H9 (cell line): ENCODE measurements around the gene DNAAF6. TPM values are rescaled to one million over a fixed set of nuclear protein-coding genes. Genes with fewer than 3 reads are reported as not detected.

Experiments used
- DNase-seq: peaks from one replicate; pipeline ENCODE4 v3.0.0-alpha.2; 2017
- H2AFZ ChIP-seq: one replicate; pipeline ENCODE4 v1.6.1; 2013; ENCODE audit warnings: mild to moderate bottlenecking, low read length, control low read depth, moderate library complexity
- H2AK5ac ChIP-seq: 2 replicates; pipeline ENCODE4 v1.6.1; 2013; ENCODE audit warnings: low read length, control low read depth, mixed read lengths; ENCODE audit not compliant: insufficient read length
- H2BK120ac ChIP-seq: one replicate; pipeline ENCODE4 v1.6.1; 2013; ENCODE audit warnings: low read depth, mild to moderate bottlenecking, low read length, control low read depth, inconsistent platforms; ENCODE audit not compliant: poor library complexity, severe bottlenecking
- H2BK12ac ChIP-seq: 2 replicates; pipeline ENCODE4 v1.6.1; 2013; ENCODE audit warnings: low read length, control low read depth, mixed read lengths, low read depth; ENCODE audit not compliant: insufficient read length
- H2BK15ac ChIP-seq: 2 replicates; pipeline ENCODE4 v1.6.1; 2013; ENCODE audit warnings: low read depth, low read length, control low read depth
- H2BK20ac ChIP-seq: one replicate; pipeline ENCODE4 v1.6.1; 2013; ENCODE audit warnings: low read depth, mild to moderate bottlenecking, low read length, control low read depth, inconsistent platforms; ENCODE audit not compliant: poor library complexity, severe bottlenecking
- H2BK5ac ChIP-seq: 2 replicates; pipeline ENCODE4 v1.6.1; 2013; ENCODE audit warnings: low read length, control low read depth, mixed read lengths; ENCODE audit not compliant: insufficient read length
- H3K14ac ChIP-seq: 2 replicates; pipeline ENCODE4 v1.6.1; 2013; ENCODE audit warnings: low read length, control low read depth; ENCODE audit not compliant: insufficient read depth
- H3K18ac ChIP-seq: 2 replicates; pipeline ENCODE4 v1.6.1; 2013; ENCODE audit warnings: low read depth, mild to moderate bottlenecking, mixed read lengths, low read length, control low read depth; ENCODE audit not compliant: insufficient read length
- H3K23ac ChIP-seq: 2 replicates; pipeline ENCODE4 v1.6.1; 2013; ENCODE audit warnings: low read length, control low read depth, mixed read lengths, low read depth; ENCODE audit not compliant: insufficient read length
- H3K23me2 ChIP-seq: 2 replicates; pipeline ENCODE4 v1.6.1; 2013; ENCODE audit warnings: low read depth, mild to moderate bottlenecking, mixed read lengths, low read length, control low read depth; ENCODE audit not compliant: insufficient read length, poor library complexity, severe bottlenecking
- H3K27ac ChIP-seq: 2 replicates; pipeline ENCODE4 v1.5.1; 2013; ENCODE audit warnings: low read length, control low read depth, mixed read lengths, low read depth; ENCODE audit not compliant: insufficient read length
- H3K27me3 ChIP-seq: 2 replicates; pipeline ENCODE4 v1.6.1; 2013; ENCODE audit warnings: low read length, control low read depth, inconsistent platforms; ENCODE audit not compliant: insufficient read depth
- H3K4ac ChIP-seq: 2 replicates; pipeline ENCODE4 v1.6.1; 2013; ENCODE audit warnings: low read depth, mild to moderate bottlenecking, control low read depth, inconsistent platforms, low read length, moderate library complexity
- H3K4me1 ChIP-seq: 2 replicates; pipeline ENCODE4 v1.6.1; 2013; ENCODE audit warnings: low read length, control low read depth, inconsistent platforms; ENCODE audit not compliant: insufficient read depth
- H3K4me2 ChIP-seq: 2 replicates; pipeline ENCODE4 v1.6.1; 2013; ENCODE audit warnings: low read length, control low read depth, mixed read lengths; ENCODE audit not compliant: insufficient read length, insufficient read depth
- H3K56ac ChIP-seq: 2 replicates; pipeline ENCODE4 v1.6.1; 2013; ENCODE audit warnings: low read depth, mild to moderate bottlenecking, mixed read lengths, low read length, control low read depth; ENCODE audit not compliant: insufficient read length
- H3K79me1 ChIP-seq: 2 replicates; pipeline ENCODE4 v1.6.1; 2013; ENCODE audit warnings: low read depth, mild to moderate bottlenecking, moderate library complexity, low read length, control low read depth, inconsistent platforms; ENCODE audit not compliant: insufficient read depth, poor library complexity, severe bottlenecking
- H3K79me2 ChIP-seq: 2 replicates; pipeline ENCODE4 v1.6.1; 2013; ENCODE audit warnings: low read length, control low read depth, inconsistent platforms; ENCODE audit not compliant: insufficient read depth
- H3K9ac ChIP-seq: 2 replicates; pipeline ENCODE4 v1.6.1; 2013; ENCODE audit warnings: low read length, control low read depth, mixed read lengths; ENCODE audit not compliant: insufficient read length; ENCODE audit errors: extremely low read depth
- H3K9me3 ChIP-seq: one replicate; pipeline ENCODE4 v1.6.1; 2013; ENCODE audit warnings: low read depth, low read length, inconsistent platforms; ENCODE audit not compliant: control insufficient read depth
- H3T11ph ChIP-seq: one replicate; pipeline ENCODE4 v1.6.1; 2013; ENCODE audit warnings: mild to moderate bottlenecking, low read length, control low read depth, inconsistent platforms
- H4K20me1 ChIP-seq: one replicate; pipeline ENCODE4 v1.6.1; 2013; ENCODE audit not compliant: control insufficient read depth, insufficient read length, insufficient read depth
- H4K5ac ChIP-seq: 2 replicates; pipeline ENCODE4 v1.6.1; 2013; ENCODE audit warnings: low read depth, mild to moderate bottlenecking, mixed read lengths, low read length, control low read depth; ENCODE audit not compliant: insufficient read length
- H4K8ac ChIP-seq: replicated peaks from 2 replicates; pipeline ENCODE4 v1.6.1; 2013; ENCODE audit warnings: low read length, control low read depth, mixed read lengths, low read depth; ENCODE audit not compliant: insufficient read length
- H4K91ac ChIP-seq: 2 replicates; pipeline ENCODE4 v1.6.1; 2013; ENCODE audit warnings: low read depth, mild to moderate bottlenecking, moderate library complexity, mixed read lengths, low read length, control low read depth; ENCODE audit not compliant: insufficient read length
- H3K27ac Mint-ChIP-seq, 3 experiments: 2 replicates in 2 of 3; 3 replicates in 1 of 3; pipeline ENCODE4 v1.8.0; 2020 to 2021; ENCODE audit warnings: mixed read lengths in 3 of 3, mild to moderate bottlenecking in 1 of 3, moderate library complexity in 1 of 3
- H3K27me3 Mint-ChIP-seq: 2 replicates; pipeline ENCODE4 v1.8.0; 2021; ENCODE audit warnings: low read depth, mild to moderate bottlenecking, moderate library complexity, mixed read lengths
- H3K36me3 Mint-ChIP-seq, 3 experiments: 2 replicates in 2 of 3; 3 replicates in 1 of 3; pipeline ENCODE4 v1.8.0; 2020 to 2021; ENCODE audit warnings: low read depth in 3 of 3, mixed read lengths in 3 of 3; ENCODE audit not compliant: insufficient read depth in 1 of 3
- H3K4me1 Mint-ChIP-seq, 2 experiments: 2 replicates each; pipeline ENCODE4 v1.8.0; 2020; ENCODE audit warnings: mixed read lengths in 2 of 2
- H3K4me3 Mint-ChIP-seq, 2 experiments: 2 replicates in 1 of 2; 3 replicates in 1 of 2; pipeline ENCODE4 v1.8.0; 2020 to 2021; ENCODE audit warnings: mild to moderate bottlenecking in 2 of 2, mixed read lengths in 2 of 2, moderate library complexity in 1 of 2
- H3K9me3 Mint-ChIP-seq, 2 experiments: 2 replicates in 1 of 2; 3 replicates in 1 of 2; pipeline ENCODE4 v1.8.0; 2020; ENCODE audit warnings: mild to moderate bottlenecking in 2 of 2, mixed read lengths in 2 of 2, moderate library complexity in 1 of 2
- CTCF ChIP-seq: fragments of 200-600 bp; sonication (generic); conservative IDR thresholded peaks from 3 replicates; pipeline ENCODE4 v1.8.0; 2021; ENCODE audit warnings: antibody characterized with exemption, mild to moderate bottlenecking
- WGBS: extraction: QIAGEN DNeasy Blood & Tissue Kit; methylation state at CpG from one replicate; pipeline ENCODE4 v1.1.7; 2013; ENCODE audit warnings: missing lambda C conversion rate, low lambda C conversion rate, mixed read lengths; ENCODE audit not compliant: insufficient read length; ENCODE audit errors: extremely low coverage; 5-methylcytosine and 5-hydroxymethylcytosine counted together
- total RNA-seq: library from RNA; stranded (reverse); gene quantifications from 2 replicates; pipeline ENCODE4 v1.2.1, GENCODE V29; 2021

Gene DNAAF6
- total RNA-seq, 1 experiment from 2014 or later: not detected

- TF ChIP-seq CTCF: no peak
- Histone ChIP-seq H3K18ac (no peak overlapping the region), H3K14ac (no peak overlapping the region), H3K23me2 (no peaks in the 10 kb centered on the region), H2BK20ac (no peak overlapping the region), H3K4ac (no peak overlapping the region), H2AK5ac (no peak overlapping the region), H2BK12ac (no peak overlapping the region), H4K5ac (no peak overlapping the region), H3K27me3 (no peaks in the 10 kb centered on the region), H3K9me3 (no peaks in the 10 kb centered on the region), H3T11ph (no peak overlapping the region), H4K8ac (no peak overlapping the region), H2BK120ac (no peak overlapping the region), H2BK5ac (no peak overlapping the region), H3K56ac (no peak overlapping the region), H3K79me1 (no peaks in the 10 kb centered on the region), H4K20me1 (no peaks in the 10 kb centered on the region), H4K91ac (no peak overlapping the region), H3K4me2 (no peak overlapping the region), H2AFZ (no peak overlapping the region), H3K9ac (no peak overlapping the region), H3K27ac (no peak overlapping the region), H2BK15ac (no peak overlapping the region), H3K79me2 (no peaks in the 10 kb centered on the region), H3K23ac (no peak overlapping the region), H3K4me1 (no peaks in the 10 kb centered on the region)
- Mint-ChIP-seq H3K36me3 (0 out of 7 replicates have a peak, but pooled peaks cover 0 to 4% (median 0%) of the 10 kb centered on the region in 3 experiments), H3K27ac (no peak overlapping the region), H3K4me3 (no peak overlapping the region), H3K27me3 (no peaks in the 10 kb centered on the region), H3K4me1 (no peaks in the 10 kb centered on the region), H3K9me3 (peaks cover 0 to 34% of the 10 kb centered on the region in 2 experiments; a peak in 2 of 5 replicates)
- no CpG with 5 or more reads among the region's 1 CpG for WGBS
- DNase-seq: no peak
These were observed 20.3 kb downstream of the DNAAF6 start for GRCh38 chrX:107226757-107227156.
